Raji (cell line): Measurements from ENCODE around the gene ITGA11.

Experiments
- POLR2A ChIP-seq: IDR thresholded peaks from 2 replicates; pipeline ENCODE4 v1.6.1; 2011; ENCODE audit warnings: low read depth, low read length, control low read depth; ENCODE audit not compliant: insufficient read depth

Gene ITGA11

GRCh38 chr15:68420186-68420684 lies 11.7 kb downstream of the ITGA11 start:
- no peak for TF ChIP-seq POLR2A

GRCh38 chr15:68419301-68420175 lies 12.4 kb downstream of the ITGA11 start:
- no peak for TF ChIP-seq POLR2A

GRCh38 chr15:68418611-68419161 lies 13.3 kb downstream of the ITGA11 start:
- TF ChIP-seq POLR2A = no peak

- TF ChIP-seq POLR2A = no peak
These were observed 14.1 kb downstream of the ITGA11 start for GRCh38 chr15:68417897-68418296.

- TF ChIP-seq POLR2A = no peak
These were observed 14.9 kb downstream of the ITGA11 start for GRCh38 chr15:68417051-68417450.

GRCh38 chr15:68416158-68416535 lies 15.8 kb downstream of the ITGA11 start:
- TF ChIP-seq POLR2A = no peak

GRCh38 chr15:68415501-68416157 lies 16.3 kb downstream of the ITGA11 start:
- no peak for TF ChIP-seq POLR2A

GRCh38 chr15:68415061-68415460 lies 16.9 kb downstream of the ITGA11 start:
- no peak for TF ChIP-seq POLR2A

- no peak for TF ChIP-seq POLR2A
These were observed 17.4 kb downstream of the ITGA11 start for GRCh38 chr15:68414591-68414990.

GRCh38 chr15:68414206-68414555 lies 17.8 kb downstream of the ITGA11 start:
- no peak for TF ChIP-seq POLR2A

- TF ChIP-seq POLR2A = no peak
These were observed 18.4 kb downstream of the ITGA11 start for GRCh38 chr15:68413363-68414205.

- no peak for TF ChIP-seq POLR2A
These were observed 19.7 kb downstream of the ITGA11 start for GRCh38 chr15:68412218-68412617.

GRCh38 chr15:68411735-68412134 lies 20.2 kb downstream of the ITGA11 start:
- TF ChIP-seq POLR2A = no peak

- no peak for TF ChIP-seq POLR2A
These were observed 20.7 kb downstream of the ITGA11 start for GRCh38 chr15:68411343-68411675.
